Stimulated activated CD4-positive, alpha-beta T cell treated with anti-CD3 and anti-CD28 coated beads, Interleukin-15, amount 100 ng/mL, for 1 hour (primary cell): ENCODE data around the gene PTX4.
"Not testable (repeated sequence)": the region's sequence is repeated elsewhere in the genome, so short reads cannot be mapped to it uniquely, and the experiment has no call there.

Experiments
- DNase-seq, 2 donors: peaks; one replicate each; pipeline ENCODE4 v3.0.0-alpha.2; 2020; ENCODE audit warnings: low read depth in 1 of 2, low spot score in 1 of 2

Gene PTX4

DNA sequence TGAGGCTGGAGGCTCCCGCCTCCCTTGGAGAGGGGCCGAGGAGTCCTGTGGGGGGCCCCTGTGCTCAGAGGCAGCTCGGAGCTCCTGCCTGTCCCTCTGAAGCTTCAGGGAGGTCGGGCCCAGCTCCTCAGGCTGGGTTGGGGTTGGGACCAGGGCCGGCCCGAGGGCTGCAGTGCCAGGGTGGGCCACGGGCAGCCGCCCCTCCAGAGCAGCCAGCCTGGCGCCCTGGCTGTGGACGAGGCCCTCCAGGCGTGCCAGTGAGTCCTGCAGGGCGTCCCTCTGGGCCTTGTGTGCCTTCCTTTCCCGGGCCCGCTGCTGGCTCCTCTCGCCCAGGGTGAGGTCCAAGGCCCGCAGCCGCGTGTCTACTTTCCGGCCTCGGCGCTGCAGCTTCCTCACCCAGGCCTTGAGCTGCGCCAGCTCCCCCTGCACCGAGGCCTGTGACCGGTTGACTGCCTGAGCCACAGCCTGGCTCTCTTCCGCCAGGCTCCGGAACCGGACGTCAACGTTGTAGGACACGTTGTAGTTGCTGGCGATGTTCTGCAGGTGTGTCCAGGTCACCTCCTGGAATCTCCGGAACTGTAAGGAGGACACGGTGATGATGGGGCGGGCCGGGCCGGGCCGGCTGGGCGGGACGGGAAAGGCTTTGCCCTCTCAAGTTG lies 1.2 kb downstream of the PTX4 start:
- no peak for DNase-seq

GRCh38 chr16:1486551-1487390 lies 2.0 kb downstream of the PTX4 start:
- no peak for DNase-seq

DNA sequence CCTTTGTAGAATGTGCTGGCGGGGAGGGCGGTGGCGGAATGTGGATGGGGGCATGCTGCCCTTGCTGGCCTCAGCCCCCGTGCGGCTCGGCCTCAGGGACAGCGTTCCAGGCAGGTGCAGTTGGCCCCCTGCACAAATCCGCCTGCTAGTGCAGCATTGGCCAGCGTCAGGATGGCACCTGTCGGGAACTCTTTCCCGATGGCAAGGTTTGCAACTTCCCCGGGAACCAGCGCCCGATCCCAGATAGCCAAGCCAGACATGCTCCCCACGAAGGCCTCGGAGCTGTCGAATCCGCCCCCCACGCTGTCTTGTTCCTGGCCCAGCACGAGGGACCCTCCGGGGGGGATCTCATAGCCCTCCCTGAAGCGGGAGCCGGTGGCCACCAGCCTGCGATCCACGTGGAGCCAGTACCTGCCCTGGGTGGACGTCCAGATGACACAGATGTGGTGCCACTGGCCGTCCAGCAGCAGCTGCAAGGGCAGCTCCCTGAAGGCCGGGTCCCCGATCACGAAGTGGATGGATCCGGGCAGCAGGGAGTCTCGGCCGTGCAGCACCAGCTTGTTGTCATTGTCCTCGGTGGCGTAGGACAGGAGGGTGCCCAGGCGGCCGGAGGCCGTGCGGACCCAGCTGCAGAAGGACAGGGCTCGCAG lies 2.8 kb downstream of the PTX4 start:
- no peak for DNase-seq

DNA sequence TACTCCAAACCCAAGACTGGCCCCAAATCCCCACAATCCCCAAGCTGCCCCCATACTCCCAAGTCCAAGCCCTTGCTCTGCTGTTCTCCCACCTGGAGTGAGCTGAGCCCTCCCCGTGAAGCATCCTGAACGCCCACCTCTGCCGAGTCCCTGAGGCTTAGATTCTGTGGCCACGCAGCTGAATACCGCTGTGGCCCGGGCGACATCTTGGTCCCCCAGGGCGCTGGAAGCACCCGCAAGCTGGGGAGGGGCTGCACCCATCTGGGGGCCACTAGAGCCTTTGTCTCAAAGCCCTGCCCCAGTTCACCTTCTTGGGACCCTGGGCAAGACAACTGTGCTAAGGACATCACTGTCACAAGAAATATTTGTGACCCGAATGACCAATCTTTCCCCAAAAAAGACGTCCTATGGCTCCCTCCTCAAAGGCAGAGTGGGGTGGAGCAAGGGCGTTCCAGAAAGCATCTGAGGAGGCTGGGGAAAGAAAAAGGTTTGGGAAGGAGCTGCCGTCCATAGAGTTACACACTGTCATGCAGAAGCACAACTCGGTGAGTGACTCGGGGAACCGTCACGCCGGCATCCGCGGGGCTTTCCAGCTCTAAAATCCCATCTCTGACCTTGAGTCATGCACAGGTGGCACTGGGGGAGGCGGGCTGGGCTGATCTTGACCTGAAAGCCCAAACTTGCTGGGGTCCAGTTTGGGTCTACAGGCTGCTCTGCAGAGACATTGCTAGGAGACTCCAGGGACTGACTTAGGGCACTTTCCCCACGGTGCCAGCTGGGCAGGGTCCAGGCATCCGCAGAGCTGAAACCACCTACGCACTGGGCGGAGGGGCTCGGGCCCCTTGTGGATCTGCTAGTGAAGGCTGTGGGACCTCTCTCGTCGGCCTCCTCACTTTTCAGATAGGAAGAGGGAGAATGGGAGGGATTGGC lies 6.6 kb downstream of the PTX4 start:
- no peak for DNase-seq

DNA sequence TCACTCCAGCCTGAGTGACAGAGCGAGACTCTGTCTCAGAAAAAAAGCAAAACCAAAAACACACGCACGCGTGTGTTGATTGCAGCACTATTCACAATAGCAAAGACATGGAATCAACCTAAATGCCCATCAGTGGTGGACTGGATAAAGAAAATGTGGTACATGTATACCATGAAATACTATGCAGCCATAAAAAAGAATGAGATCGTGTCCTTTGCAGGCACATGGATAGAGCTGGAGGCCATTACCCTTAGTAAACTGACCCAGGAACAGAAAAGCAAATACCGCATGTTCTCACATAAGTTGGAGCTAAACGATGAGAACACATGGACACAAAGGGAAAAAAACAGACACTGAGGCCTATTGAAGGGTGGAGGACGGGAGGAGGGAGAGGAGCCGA lies 9.8 kb downstream of the PTX4 start:
- DNase-seq = not testable (repeated sequence)

DNA sequence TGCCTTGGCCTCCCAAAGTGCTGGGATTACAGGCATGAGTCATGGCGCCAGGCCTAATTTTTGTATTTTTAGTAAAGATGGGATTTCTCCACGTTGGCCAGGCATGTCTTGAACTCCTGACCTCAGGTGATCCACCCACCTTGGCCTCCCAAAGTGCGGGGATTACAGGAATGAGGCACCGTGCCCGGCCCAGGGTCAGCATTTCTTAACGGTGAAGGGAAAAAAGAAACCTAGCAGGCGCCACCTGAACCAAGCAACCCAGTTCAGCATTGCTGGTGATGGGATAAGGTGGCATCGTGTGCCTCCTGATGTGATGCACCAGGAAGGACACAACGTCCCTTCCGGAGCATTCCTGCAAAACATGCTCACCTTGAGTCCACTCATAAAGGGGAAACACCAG lies 11.7 kb downstream of the PTX4 start:
- no peak for DNase-seq

- DNase-seq = no peak
Measured at GRCh38 chr16:1475552-1476114, 13.1 kb downstream of the PTX4 start.

DNA sequence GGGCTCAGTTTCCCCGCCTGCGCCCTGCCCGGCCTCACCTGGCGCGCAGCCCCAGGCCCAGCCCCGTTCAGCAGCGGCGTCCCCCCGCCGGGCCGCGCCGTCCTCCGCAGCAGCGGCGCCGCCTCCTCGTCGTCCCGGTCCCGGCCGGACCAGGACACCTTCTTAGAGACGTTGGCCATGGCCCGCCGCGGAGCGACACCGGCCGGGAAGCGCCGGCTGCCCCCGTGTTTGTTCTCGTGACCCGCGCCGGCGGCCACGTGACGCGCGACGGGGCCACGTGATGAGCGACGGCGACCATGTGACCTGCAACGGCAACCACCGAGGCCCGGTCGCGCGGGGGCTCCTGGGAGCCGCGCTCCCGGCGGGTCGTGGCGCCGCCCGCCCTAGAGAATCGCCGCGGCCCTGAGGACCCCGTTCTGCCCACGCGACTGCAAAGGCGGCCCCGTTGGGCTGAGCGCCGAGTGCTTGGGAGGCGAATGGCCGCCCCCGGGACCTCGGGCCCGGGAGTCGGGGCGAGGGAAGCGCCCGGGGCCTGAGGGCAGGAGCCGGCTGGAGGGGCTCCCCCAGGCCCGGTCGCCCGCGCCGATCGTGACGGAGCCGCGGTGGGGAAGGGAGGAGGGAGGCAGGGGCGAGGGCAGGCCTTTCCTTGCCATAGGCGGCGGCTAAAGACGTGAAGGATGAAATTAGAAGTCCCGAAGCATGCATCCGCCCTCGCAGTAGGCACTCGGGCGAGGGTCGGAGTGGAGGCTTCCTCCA lies 13.8 kb downstream of the PTX4 start, which contains the start of gene CLCN7:
CLCN7 (minus strand) TSS at position 233 of the 756 bp plus-strand sequence; CDS start at position 179, 54 bp downstream.
- DNase-seq = peak; percentile 77 to 85

- no peak for DNase-seq
Measured at GRCh38 chr16:1474082-1474795, 14.5 kb downstream of the PTX4 start.

DNA sequence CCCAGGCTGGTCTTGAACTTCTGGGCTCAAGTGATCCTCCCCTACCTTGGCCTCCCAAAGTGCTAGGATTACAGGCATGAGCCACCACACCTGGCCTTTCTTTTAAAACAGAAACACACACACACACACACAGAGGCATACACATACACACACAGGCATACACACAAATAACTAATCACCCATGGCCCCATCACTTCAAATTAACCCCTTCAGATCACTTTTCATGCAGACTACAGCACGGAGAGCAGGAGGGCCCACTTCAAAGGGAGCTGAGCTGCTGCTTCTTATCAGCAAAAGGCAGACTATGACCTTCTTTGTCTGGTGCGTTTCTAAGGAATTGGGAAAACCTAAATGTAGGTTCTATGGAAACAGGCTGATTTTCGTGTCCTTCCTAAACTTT lies 15.8 kb downstream of the PTX4 start:
- no peak for DNase-seq

DNA sequence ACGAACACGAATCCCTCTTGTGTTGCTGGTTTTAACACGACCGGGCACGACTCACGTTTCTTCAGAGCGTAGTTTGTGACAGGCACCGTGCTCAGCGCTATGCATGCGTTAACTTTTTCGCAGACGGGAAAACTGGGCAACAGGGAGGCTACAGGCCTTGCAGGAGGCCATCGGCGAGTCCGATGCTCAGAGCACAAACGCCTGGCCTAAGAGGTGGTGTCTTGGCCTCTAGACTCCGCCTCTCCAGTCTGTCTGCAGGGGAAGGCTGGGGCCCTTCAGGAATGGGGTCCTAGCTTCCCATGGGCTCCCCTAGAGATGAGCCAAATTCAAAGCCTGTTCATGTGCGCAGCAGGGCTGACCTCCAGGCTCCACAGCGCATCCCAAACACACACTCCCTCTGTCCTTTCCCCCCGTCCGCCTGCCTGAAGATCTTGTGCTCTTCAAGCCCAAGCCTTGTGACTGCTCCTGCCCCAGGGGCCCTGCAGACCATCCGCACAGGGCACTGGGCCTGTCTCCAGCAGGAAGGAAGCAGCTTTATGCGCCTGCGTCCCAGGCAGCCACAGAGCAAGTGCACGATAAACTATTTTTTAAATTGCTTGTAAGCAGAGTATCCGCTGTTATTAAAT lies 17.1 kb downstream of the PTX4 start:
- no peak for DNase-seq

DNA sequence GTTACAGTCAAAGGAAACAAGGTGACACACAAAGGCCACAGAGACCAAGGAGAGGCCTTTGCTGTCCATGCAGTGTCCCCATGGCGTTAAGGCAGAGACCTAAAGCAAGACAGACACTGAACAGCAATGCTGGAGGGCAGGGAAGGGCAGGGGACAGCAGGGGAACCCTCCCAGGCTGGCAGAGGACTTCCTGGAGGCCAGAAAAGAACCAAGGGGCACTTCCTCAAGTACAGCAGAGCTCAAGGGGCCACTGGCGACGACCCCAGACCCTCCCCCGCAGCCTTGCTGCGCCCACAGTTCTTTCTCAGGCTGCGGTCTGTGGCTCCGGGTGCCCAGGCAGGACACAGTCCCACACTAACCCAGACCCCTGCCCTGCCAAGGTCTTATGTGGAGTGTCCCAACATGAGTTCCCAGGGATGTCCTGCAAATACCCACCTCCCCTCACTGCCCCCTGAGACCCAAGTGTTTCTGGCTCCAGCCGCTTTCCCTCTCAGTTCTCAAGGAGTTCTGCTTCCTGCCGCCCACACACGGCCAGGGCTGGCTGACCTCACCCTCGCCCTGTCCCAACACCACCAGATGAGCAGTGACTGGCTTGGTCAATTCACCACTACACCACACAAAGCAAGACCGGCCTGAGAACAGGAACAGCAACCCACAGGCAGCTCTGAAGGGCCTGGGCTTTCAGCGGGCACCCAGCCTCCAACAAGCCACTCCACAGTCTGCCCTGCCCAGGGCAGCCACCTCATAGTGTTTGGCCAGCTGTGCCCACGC lies 18.1 kb downstream of the PTX4 start:
- no peak for DNase-seq

DNA sequence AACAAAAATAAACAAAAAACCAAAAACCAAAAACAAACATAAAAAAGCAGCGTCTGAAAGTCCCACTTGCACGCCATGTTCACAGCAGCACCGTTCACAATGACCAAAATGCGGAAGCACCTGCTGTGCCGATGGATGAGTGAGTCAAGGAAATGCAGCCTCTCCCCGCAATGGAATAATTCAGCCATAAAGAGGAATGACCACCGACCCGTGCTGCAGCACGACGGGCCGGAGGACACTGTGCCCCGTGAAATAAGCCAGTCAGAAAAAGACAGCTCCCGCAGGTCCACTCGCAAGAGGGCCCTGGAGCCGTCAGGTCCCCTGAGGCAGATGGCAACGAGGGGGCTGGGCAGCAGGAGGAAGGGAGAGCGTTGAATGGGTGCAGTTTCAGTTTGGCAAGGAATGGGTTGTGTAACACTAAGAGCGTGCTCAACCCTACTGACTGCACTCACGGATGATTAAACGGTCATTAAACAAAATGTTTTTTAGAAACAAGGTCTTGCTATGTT lies 19.0 kb downstream of the PTX4 start:
- DNase-seq = no peak

DNA sequence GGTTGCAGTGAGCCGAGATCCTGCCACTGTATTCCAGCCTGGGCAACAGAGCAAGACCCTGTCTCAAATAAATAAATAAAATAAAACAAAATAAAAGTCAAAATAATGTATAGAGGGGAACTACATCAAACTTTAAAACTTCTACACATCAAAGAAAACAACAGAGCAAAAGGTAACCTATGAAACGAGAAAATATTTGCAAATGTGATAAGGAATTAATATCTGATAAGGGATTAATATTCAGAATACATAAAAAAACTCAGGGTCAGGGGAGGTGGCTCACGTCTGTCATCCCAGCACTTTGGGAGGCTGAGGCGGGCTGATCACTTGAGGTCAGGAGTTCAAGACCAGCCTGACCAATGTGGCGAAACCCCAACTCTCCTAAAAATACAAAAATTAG lies 19.6 kb downstream of the PTX4 start:
- DNase-seq = not testable (repeated sequence)

- no peak for DNase-seq
Measured at GRCh38 chr16:1468426-1468810, 20.3 kb downstream of the PTX4 start.

DNA sequence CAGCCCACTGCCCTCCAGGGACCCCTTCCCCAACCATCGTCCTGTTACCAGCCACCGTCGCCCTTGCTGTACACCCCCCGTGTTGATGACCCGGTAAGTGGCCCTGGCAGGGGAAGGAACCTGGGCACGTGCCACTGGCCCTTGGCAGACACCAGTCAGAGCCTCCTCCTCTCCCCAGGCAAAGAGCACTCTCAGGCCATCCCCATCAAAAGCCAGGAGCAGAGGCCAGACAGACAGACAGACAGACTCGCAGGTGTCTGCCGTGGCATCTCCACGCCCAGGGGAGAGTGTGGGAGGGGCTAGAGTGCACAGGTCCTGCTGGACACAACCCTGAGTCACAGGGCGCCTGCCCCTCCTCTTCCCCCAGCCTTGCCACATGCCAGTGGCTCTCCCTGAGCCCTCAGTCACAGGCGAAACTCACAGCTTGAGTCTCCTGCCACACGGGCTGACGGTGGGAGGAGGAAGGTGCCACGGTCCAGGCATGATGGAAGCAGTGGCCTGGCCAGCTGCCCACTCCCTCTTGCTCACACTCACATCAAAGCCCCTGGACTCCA lies 21.7 kb downstream of the PTX4 start:
- no peak for DNase-seq

DNA sequence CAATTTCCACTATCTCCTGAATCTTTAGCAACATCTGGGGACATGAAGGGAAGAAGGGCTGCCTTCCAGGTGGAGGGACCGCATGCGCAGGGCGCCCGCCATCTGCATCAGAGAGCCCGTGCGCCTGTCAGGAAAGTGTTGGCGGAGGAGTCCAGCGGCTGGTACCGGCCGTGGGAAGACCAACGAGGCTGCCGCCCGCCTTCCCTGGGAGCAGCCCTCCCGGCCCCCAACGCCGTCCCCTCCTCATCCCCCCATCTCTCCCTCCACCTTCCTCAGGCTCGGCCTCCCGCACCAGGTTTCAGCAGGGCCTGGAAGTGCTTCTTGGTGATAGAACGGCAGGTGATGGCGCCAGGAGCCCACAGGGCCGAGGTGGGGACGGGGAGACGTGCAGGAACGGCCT lies 22.7 kb downstream of the PTX4 start:
- DNase-seq = no peak

DNA sequence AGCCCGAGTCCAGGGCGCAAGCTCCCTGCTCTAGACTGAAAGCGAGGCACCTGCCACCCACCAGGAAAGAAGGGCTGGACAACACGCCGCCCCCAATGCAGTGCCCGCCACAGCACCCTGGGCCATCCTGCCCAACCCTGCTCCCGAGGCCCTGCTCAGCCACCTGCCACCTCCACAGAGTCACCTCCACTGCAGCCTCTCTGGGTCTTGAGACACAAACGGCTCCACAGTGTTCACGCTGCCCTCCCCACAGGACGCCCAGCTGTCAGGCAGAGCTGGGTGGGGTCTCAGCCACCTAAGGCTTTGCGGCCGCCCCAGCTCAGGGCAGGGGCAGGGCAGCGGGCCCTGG lies 23.2 kb downstream of the PTX4 start:
- no peak for DNase-seq
